ENCODE measurements around the gene ARL11. TPM values are rescaled to one million over a fixed set of nuclear protein-coding genes. Genes with fewer than 3 reads are reported as not detected.

The ARL11 gene
- total and polyA plus RNA-seq, 2 of the 4 experiments (the other 2 are of a cell fraction): not detected

GRCh38 chr13:49584771-49585182, 43.5 kb upstream of the ARL11 start:
- peak overlapping the region; percentile 99 for H2AFZ ChIP-seq (replicated peaks; ENCODE audit: low read length, poor library complexity)
- peak overlapping the region; percentile 88 for H3K27ac ChIP-seq (ENCODE audit: insufficient read depth, low read length)
- WGBS, 2 experiments (ENCODE audit: extremely low coverage in 2 of 2, insufficient read length in 1 of 2): 10% methylated on average over 2 of the region's 16 CpGs; no CpG with 5 or more reads in 1 of the 2 experiments
- peak overlapping the region in 1 of 2 experiments; percentile 66; a peak in 2 of 4 replicates for H4K8ac ChIP-seq (ENCODE audit: low read depth in 2 of 2, low read length in 2 of 2)
- H2BK15ac ChIP-seq (ENCODE audit: low read depth, low read length): no peak overlapping the region
- peaks cover 3% of the 10 kb centered on the region for H3K4me1 ChIP-seq (ENCODE audit: control insufficient read depth, insufficient read depth, low read length)
- H3K9me3 ChIP-seq (ENCODE audit: control insufficient read depth, insufficient read depth, low read length): no peaks in the 10 kb centered on the region
- peak overlapping the region; percentile 77 for H2BK5ac ChIP-seq (ENCODE audit: low read depth, low read length, poor library complexity, severe bottlenecking)
- peaks cover 8% of the 10 kb centered on the region for H3K9me1 ChIP-seq (ENCODE audit: insufficient read depth, low read length)
- peak overlapping the region; percentile 83 for H3K23ac ChIP-seq (ENCODE audit: low read depth, low read length)
- H4K5ac ChIP-seq (ENCODE audit: low read depth, low read length): peak overlapping the region; percentile 9
- peak overlapping the region; percentile 92 for H3K9ac ChIP-seq (ENCODE audit: low read depth, low read length)
- CTCF ChIA-PET: interaction anchor here (0.6 kb wide), 1 partner anchor 209 kb away, joined by 3 read pairs; no protein-coding TSS in a partner anchor
- TSS peak; percentile 31 for BruUV-seq (replicated peaks)
- H3K4me2 ChIP-seq (ENCODE audit: low read depth, low read length): peak overlapping the region; percentile 97
- H3K4me3 ChIP-seq (ENCODE audit: insufficient read depth, low read depth, low read length): peak overlapping the region; percentile 98
- no peak overlapping the region for H2BK120ac ChIP-seq (ENCODE audit: low read depth, low read length)
- no peaks in the 10 kb centered on the region for H3K27me3 ChIP-seq (ENCODE audit: control insufficient read depth, insufficient read depth, low read length)
- H3K36me3 ChIP-seq (ENCODE audit: control insufficient read depth, insufficient read depth, low read length): peaks cover 10% of the 10 kb centered on the region; the same call in 1 of the 2 replicates
- ATAC-seq (ENCODE audit: low read depth) (peak; percentile 18), DNase-seq (peak; percentile 6)
- dilution Hi-C loops (cut with HindIII; ENCODE audit: low sequenced_read_pairs, unreplicated experiment): no loop called here
- intact Hi-C loops (cut with micrococcal nuclease): no loop called here
- H4K20me1 ChIP-seq (ENCODE audit: insufficient read depth, low read length): peaks cover 3% of the 10 kb centered on the region; the same call in 1 of the 2 replicates
- H2AK5ac ChIP-seq (ENCODE audit: low read depth, low read length): no peak overlapping the region; the same call in 1 of the 2 replicates
- H3K14ac ChIP-seq (replicated peaks; ENCODE audit: low read depth, low read length): peak overlapping the region; percentile 62
- TF ChIP-seq ELK1 (IDR thresholded peaks at IDR 0.05; ENCODE audit: borderline replicate concordance, low read depth, low read length) (no peak), FOS (IDR thresholded peaks at IDR 0.05; ENCODE audit: low read depth, low read length) (no peak)
- peak overlapping the region; percentile 3; the same call in 1 of the 2 replicates for H3K18ac ChIP-seq (ENCODE audit: low read depth, low read length)
- peak overlapping the region; percentile 63 for H3K56ac ChIP-seq (ENCODE audit: extremely low read depth, insufficient read depth, low read length)
- peak overlapping the region; percentile 91; the same call in 1 of the 2 replicates for H3K4ac ChIP-seq (ENCODE audit: low read depth, low read length)
- H4K91ac ChIP-seq (ENCODE audit: insufficient read depth, low read depth, low read length): 0 out of 2 replicates have a peak overlapping the region, but pooled peaks have one; percentile 33
- no peak overlapping the region for H2BK20ac ChIP-seq (ENCODE audit: low read depth, low read length)
- H3K79me1 ChIP-seq (ENCODE audit: low read depth in 1 of 2, low read length in 2 of 2): peaks cover 28 to 52% of the 10 kb centered on the region in 2 experiments
- POLR2A ChIA-PET (ENCODE audit: unreplicated experiment): no interaction called here
- peak overlapping the region; percentile 71 for H2AK9ac ChIP-seq (replicated peaks; ENCODE audit: low read depth, low read length, poor library complexity)
- in situ Hi-C loops (cut with MboI; ENCODE audit: low sequenced_read_pairs): no loop called here
